Ascending aorta (tissue), 2 donors: ENCODE data around the gene CRTC2. TPM values are rescaled to one million over a fixed set of nuclear protein-coding genes. Genes with fewer than 3 reads are reported as not detected.
"Not testable (repeated sequence)": the region's sequence is repeated elsewhere in the genome, so short reads cannot be mapped to it uniquely, and the experiment has no call there.

ENCODE experiments used
- DNase-seq, 2 donors: peaks; one replicate each; pipeline ENCODE4 v3.0.0-alpha.2; 2019; ENCODE audit warnings: low spot score in 2 of 2
- H3K27ac ChIP-seq, 2 donors: fragments of 200-600 bp; sonication (generic); one replicate each; pipeline ENCODE4 v1.5.1; 2016 to 2017; ENCODE audit warnings: mild to moderate bottlenecking in 1 of 2
- H3K27me3 ChIP-seq: fragments of 200-600 bp; sonication (generic); one replicate; pipeline ENCODE4 v1.5.1; 2017
- H3K36me3 ChIP-seq, 2 donors: fragments of 200-600 bp; sonication (generic); one replicate each; pipeline ENCODE4 v1.5.1; 2016
- H3K4me1 ChIP-seq, 2 donors: fragments of 200-600 bp; sonication (generic); one replicate each; pipeline ENCODE4 v1.5.1; 2016 to 2017; ENCODE audit warnings: mild to moderate bottlenecking in 1 of 2
- H3K4me3 ChIP-seq, 2 donors: fragments of 200-600 bp; sonication (generic); one replicate each; pipeline ENCODE4 v1.5.1; 2016 to 2017; ENCODE audit warnings: mild to moderate bottlenecking in 1 of 2
- H3K9me3 ChIP-seq, 2 donors: fragments of 200-600 bp; sonication (generic); one replicate each; pipeline ENCODE4 v1.5.1; 2016
- CTCF ChIP-seq, 3 experiments: fragments of 200-600 bp in 2 of 3; fragments of 450-650 bp in 1 of 3; sonication (generic) in 2 of 3; IDR thresholded peaks; one replicate each; pipeline ENCODE4 v1.5.1; 2016 to 2019; ENCODE audit warnings: antibody characterized with exemption in 3 of 3, mild to moderate bottlenecking in 1 of 3, moderate library complexity in 1 of 3
- intact Hi-C: fragments of 100-400 bp; cut with DNase I; formaldehyde crosslinking; loops from one replicate; pipeline ENCODE4 v1.15.1; 2023
- total RNA-seq: library from RNA; depleted of rRNA; stranded (reverse); fragments of >200 nt; gene quantifications from one replicate; pipeline ENCODE4 v1.1.0, GENCODE V29; 2016

Gene CRTC2
- total RNA-seq: 10.1 TPM

- H3K9me3 ChIP-seq: no peaks in the 10 kb centered on the region
- intact Hi-C loops: loop anchor here (1.0 kb wide), 2 partner anchors 12 to 28 kb away; partner anchors contain the start of genes DENND4B and RAB13
- H3K4me3 ChIP-seq: peak within 1 kb of the TSS; percentile 87 to 97
- DNase-seq: peak; percentile 98 to 100
- H3K27me3 ChIP-seq: no peaks in the 10 kb centered on the region
- no peak for TF ChIP-seq CTCF (IDR thresholded peaks at IDR 0.05)
- peaks cover 22 to 28% of the 10 kb centered on the region in 2 donors for H3K36me3 ChIP-seq
- peaks cover 17 to 38% of the 10 kb centered on the region in 2 donors for H3K4me1 ChIP-seq
- H3K27ac ChIP-seq: peak within 1 kb of the TSS; percentile 91 to 97
These were observed at the start of gene CRTC2 for GRCh38 chr1:153958111-153958960. Gene CRTC2, minus strand, starts transcription at chr1:153958612. Its CDS starts 115 bp downstream, at chr1:153958497.

- no peaks in the 10 kb centered on the region for H3K27me3 ChIP-seq
- H3K4me1 ChIP-seq: peaks cover 0 to 4% of the 10 kb centered on the region in 2 donors
- no peaks in the 10 kb centered on the region for H3K36me3 ChIP-seq
- no peak for DNase-seq
- H3K4me3 ChIP-seq: no peak overlapping the region
- intact Hi-C loops: no loop called here
- TF ChIP-seq CTCF (IDR thresholded peaks at IDR 0.05): no peak
- H3K9me3 ChIP-seq: no peaks in the 10 kb centered on the region
- H3K27ac ChIP-seq: peak overlapping the region; percentile 14 to 50
These were observed 47.7 kb upstream of the CRTC2 start for GRCh38 chr1:154006136-154006535.

- H3K4me1 ChIP-seq: no peaks in the 10 kb centered on the region
- no peaks in the 10 kb centered on the region for H3K9me3 ChIP-seq
- no peak overlapping the region for H3K27ac ChIP-seq
- peaks cover 10 to 11% of the 10 kb centered on the region in 2 donors for H3K36me3 ChIP-seq
- TF ChIP-seq CTCF (IDR thresholded peaks at IDR 0.05): no peak
- no peak for DNase-seq
- intact Hi-C loops: no loop called here
- no peaks in the 10 kb centered on the region for H3K27me3 ChIP-seq
- H3K4me3 ChIP-seq: no peak overlapping the region
These were observed 42.0 kb upstream of the CRTC2 start for GRCh38 chr1:154000420-154000819.

- H3K4me3 ChIP-seq, H3K27ac ChIP-seq, intact Hi-C loops, H3K27me3 ChIP-seq, DNase-seq, H3K9me3 ChIP-seq: not testable (repeated sequence)
- Histone ChIP-seq H3K4me1 (peaks cover 7 to 17% of the 10 kb centered on the region in 2 donors), H3K36me3 (peaks cover 31 to 43% of the 10 kb centered on the region in 2 donors)
These were observed 38.5 kb upstream of the CRTC2 start for GRCh38 chr1:153996882-153997281.

- Histone ChIP-seq H3K4me3 (no peak overlapping the region), H3K9me3 (no peaks in the 10 kb centered on the region), H3K36me3 (peaks cover 31 to 44% of the 10 kb centered on the region in 2 donors), H3K27ac (no peak overlapping the region), H3K4me1 (peaks cover 7 to 22% of the 10 kb centered on the region in 2 donors), H3K27me3 (no peaks in the 10 kb centered on the region)
- no peak for TF ChIP-seq CTCF (IDR thresholded peaks at IDR 0.05)
- intact Hi-C loops: no loop called here
- no peak for DNase-seq
These were observed 37.2 kb upstream of the CRTC2 start for GRCh38 chr1:153995640-153996039.

- Histone ChIP-seq H3K4me1 (peaks cover 7 to 22% of the 10 kb centered on the region in 2 donors), H3K9me3 (no peaks in the 10 kb centered on the region), H3K27ac (no peak overlapping the region), H3K4me3 (no peak overlapping the region), H3K36me3 (peaks cover 31 to 44% of the 10 kb centered on the region in 2 donors), H3K27me3 (no peaks in the 10 kb centered on the region)
- DNase-seq: no peak
- no peak for TF ChIP-seq CTCF (IDR thresholded peaks at IDR 0.05)
- intact Hi-C loops: no loop called here
These were observed 36.8 kb upstream of the CRTC2 start for GRCh38 chr1:153995202-153995601.
